GM18870 (cell line): ENCODE measurements around the gene MAFF.

Experiments
- ATAC-seq: cut with Tn5 transposase; IDR thresholded peaks from one replicate; pipeline ENCODE4 v1.9.1; 2021; ENCODE audit warnings: moderate library complexity; ENCODE audit not compliant: unreplicated experiment

The MAFF gene

DNA sequence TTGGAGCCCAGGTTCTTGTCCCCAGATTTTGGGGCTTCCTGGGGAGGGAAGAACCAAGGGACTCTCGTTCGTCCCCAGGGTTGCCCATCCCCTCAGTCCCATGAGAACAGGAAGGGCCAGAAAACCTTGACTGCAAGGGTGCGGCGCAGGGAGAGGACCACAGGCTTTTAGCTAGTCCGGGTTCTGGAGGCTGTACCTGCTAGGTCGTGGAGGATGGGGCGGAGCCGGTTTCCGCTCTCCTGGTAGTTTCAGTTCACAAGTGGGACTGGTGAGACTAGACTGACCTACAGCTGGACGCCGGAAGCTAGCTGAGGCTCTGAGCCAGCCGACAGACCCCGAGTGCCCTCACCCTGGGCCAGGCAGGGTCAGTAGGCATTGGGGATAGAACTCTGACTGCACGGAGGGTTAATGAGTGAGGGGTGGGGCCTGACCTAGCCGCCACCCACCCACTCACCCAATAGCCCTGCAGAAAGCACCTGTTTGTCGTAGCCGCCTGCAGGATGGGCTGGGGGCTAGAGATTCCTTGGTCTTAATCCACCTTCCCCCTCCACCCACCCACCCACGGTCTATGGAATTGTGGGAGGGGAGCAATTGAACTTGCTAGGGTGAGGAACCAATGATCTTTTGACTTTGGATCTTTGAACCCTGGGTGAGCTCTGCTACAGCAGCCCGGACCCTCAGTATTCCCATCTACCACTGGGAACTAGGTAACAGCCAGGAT, 1.5 kb downstream of the MAFF start:
- ATAC-seq: no peak

- no peak for ATAC-seq
Measured at GRCh38 chr22:38203855-38204514, 2.2 kb downstream of the MAFF start.

DNA sequence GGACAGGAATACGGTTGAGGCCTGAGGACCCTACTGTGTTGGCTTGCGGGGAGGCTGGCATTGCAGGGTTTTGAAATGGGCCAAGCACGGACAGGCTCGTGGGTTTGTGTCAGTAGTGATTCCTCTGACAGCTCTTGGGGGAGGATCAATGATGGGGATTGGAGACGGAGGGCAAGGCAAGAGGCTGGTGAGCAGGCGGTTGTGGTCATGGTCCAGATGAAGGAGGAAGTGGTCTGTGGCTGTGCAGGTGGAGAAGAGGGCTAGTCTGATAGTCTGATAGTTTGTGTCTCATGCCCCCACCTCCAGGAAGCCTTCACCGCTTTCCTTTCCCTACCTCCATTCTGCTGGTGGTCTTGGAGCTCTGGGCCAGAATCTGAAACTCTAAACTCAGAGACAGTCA, 3.0 kb downstream of the MAFF start:
- no peak for ATAC-seq

DNA sequence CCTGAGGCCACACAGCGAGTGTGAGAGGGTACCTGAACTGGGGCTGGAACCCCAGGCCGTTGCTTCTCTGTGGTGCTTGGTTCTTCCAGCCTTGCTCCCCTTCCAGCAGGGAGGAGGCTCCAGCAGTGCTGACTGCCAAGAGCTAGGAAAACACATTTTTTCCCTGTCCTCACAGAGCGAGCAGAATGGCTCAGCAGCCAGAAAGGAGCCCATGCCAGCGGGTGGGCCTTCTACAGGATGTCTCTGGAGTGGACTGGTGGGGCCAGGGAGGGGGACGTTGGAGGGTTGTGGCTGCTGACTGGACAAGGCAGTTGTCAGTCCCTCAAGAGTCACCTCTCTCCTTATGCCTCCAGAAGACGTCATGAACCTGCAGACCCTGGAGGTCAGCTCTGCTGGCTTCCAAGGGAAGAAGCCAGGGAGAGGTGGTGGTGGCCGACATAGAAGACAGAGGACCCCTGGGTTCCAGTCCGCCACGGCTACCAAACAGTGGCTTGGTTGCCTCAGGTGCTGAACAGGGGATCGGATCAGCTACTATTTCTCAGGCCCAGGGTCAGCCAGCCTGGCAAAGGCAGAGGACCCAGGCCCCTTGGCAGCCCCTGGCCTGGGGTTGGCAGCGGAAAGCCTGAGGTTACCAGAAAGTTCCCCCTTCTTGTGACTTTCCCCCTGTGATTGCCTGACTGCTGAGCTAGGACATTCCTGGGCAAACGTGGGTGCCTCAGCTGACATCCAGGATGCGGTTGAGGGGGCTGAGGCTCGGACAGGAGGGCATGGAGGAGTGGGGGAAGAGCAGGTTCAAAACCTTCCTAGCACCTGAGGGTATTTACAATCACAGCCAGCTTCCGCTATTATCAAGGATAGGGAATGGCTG, 3.7 kb downstream of the MAFF start:
- no peak for ATAC-seq

DNA sequence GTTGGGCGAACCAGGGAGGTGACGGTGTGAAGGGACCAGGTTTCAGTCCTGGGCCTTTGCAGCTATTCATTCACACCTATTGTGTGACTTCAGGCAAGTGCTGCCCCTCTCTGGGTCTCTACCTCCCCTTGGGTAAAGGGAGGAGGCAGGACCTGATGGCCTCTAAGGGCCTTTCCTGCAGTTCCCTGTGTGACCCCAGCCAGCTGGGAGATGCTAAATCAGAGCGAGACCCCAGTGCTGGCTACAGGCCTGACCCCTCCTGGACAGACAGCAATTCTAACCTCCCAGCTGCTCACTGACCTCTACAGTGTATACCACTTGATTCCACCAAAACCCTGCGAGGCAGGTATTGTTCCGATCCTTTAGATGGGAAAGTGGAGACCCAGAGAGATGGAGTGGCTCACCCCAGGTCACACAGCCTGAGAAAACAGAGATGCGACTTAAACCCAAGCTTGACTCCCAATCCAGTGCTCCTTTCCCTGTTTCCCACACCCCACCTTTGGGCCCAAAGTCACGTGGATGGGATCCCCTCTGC, 6.2 kb downstream of the MAFF start:
- ATAC-seq: no peak

DNA sequence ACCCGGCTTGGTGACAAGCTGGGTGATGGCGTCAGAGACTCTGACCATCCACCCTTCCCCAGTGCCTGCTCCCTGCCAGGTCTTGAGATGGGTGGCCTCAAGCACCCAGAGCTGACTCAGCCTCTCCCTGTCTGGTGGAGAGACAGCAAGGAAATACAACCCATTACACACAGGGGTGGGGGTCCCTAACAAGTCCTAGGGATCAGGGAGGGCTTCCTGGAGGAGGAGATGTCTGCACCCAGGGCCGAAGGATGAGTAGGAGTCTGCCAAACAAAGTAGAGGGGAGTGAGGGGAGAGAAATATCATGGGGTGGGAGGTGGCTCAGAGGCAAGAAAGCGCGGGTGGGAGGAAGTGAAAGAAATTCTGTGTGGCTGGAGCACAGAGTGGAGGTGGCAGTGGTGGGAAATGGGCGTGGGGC, 6.8 kb downstream of the MAFF start:
- ATAC-seq: no peak

DNA sequence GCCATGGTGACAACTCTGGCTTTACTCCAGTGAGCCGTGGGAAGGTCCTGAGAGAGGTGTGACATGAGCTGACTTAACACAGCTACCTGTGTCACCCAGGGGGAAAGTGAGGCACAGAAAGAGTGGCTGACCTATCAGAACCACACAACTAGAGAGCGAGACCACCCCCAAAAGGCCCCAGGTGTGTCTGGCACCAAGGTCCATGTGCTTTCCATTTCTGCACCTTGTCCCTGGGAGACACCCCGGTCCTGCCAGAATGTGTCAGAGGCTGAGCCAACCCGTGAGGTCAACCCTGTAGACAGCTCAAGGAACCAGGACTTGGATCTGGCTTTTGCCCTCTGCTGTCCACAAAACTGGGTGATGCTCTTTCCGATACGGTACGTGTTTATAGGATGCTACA, 9.8 kb downstream of the MAFF start:
- no peak for ATAC-seq

GRCh38 chr22:38212442-38212841, 10.6 kb downstream of the MAFF start:
- no peak for ATAC-seq

GRCh38 chr22:38213319-38213989, 11.7 kb downstream of the MAFF start:
- no peak for ATAC-seq

DNA sequence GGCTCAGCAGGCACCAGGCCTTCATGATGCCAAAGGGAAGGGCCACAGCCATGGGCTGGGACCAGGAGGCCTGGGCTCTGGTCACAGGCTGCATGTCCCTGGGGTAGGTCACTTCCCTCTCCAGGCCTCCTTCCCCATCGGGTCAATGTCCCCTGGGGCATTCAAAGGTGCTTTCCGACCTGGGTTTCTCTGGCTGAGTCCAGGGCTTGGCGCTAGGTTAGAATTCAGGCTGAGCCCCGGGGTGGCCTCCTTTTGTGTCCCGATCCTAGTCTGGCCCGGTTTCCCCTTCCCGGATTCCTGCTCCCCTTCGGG, 12.2 kb downstream of the MAFF start:
- no peak for ATAC-seq

- no peak for ATAC-seq
Measured at GRCh38 chr22:38214302-38215056, 12.7 kb downstream of the MAFF start.

- ATAC-seq: no peak
Measured at GRCh38 chr22:38215156-38216038, 13.6 kb downstream of the MAFF start.

GRCh38 chr22:38218661-38219622, 17.1 kb downstream of the MAFF start:
- no peak for ATAC-seq

- no peak for ATAC-seq
Measured at GRCh38 chr22:38219632-38220031, 17.8 kb downstream of the MAFF start.

DNA sequence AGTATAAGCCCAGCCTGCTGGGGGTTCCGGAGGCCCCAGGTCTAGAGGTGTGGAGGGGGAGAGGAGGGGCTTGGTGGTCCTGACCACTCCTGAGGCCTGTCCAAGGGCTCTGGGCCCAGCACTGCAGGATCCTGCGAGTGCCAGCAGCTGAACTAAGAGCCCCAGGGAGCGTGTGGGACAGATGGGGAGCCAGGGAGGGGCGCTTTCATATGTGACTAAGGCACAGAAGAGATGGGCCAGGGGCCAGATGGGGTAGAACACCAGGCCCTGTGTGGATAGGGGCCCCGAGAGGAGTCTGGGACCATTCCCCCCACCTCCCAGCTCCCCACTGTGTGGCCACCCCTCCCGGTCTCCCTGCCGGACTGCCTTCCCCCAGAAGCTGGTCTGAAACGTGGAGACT, 18.4 kb downstream of the MAFF start:
- ATAC-seq: no peak

DNA sequence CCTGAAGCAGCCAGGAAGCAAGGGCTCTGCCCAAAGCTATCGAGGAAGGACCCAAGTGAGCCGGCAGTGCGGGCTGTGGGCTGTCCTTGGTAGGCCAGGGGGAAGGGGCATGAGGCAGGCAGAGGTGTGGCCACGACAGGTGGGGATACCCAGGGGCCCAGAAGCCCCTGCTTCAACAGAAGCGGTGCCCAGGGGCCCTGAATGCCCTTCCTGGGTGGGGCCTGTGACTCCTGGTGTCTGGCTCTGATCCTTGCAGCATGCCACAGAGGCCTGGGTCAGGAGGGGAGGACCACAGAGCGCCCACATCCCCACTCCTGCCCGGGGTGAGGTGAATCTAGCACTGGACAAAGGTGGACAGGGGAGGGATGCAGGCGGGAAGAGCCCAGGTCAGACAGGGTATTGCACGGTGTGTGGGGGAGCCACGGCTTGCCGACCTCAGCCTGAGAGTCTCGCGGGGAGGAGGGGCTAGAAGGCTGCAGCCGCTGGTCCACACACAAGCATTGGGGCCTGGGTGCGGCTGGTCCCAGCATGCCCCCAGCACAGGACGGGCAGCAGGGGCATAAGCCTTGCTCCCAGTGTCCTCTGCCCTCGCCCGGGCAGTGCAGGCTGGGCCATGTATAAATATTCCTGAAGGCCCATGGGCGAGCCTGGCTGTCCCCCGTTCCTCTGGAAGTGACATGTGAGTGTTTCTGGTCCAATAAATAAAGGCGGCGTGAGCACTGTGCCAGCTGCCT, 19.0 kb downstream of the MAFF start:
- ATAC-seq: no peak

GRCh38 chr22:38221407-38221806, 19.6 kb downstream of the MAFF start:
- no peak for ATAC-seq
